ENCODE data around the gene CEACAM19.
"Not testable (repeated sequence)": the region's sequence is repeated elsewhere in the genome, so short reads cannot be mapped to it uniquely, and the experiment has no call there.

The CEACAM19 gene

GRCh38 chr19:44666852-44667556 lies 4.3 kb upstream of the CEACAM19 start:
- no peak overlapping the region for H3K9ac ChIP-seq (ENCODE audit: low read length)
- H3K36me3 ChIP-seq (ENCODE audit: control insufficient read depth, insufficient read depth, low read length) = peaks cover 5% of the 10 kb centered on the region
- no peaks in the 10 kb centered on the region for H3K4me1 ChIP-seq (ENCODE audit: control insufficient read depth, insufficient read depth, low read length)
- no peak overlapping the region for H3K4me3 ChIP-seq (ENCODE audit: low read length)
- H3K27me3 ChIP-seq (ENCODE audit: control insufficient read depth, insufficient read depth, low read length) = no peaks in the 10 kb centered on the region
- H3K27ac ChIP-seq (ENCODE audit: low read depth, low read length) = no peak overlapping the region

GRCh38 chr19:44668985-44669764 lies 2.1 kb upstream of the CEACAM19 start:
- Histone ChIP-seq H3K9ac (ENCODE audit: low read length) (no peak overlapping the region), H3K4me1 (ENCODE audit: control insufficient read depth, insufficient read depth, low read length) (no peaks in the 10 kb centered on the region), H3K36me3 (ENCODE audit: control insufficient read depth, insufficient read depth, low read length) (no peaks in the 10 kb centered on the region), H3K27ac (ENCODE audit: low read depth, low read length) (no peak overlapping the region), H3K27me3 (ENCODE audit: control insufficient read depth, insufficient read depth, low read length) (no peaks in the 10 kb centered on the region), H3K4me3 (ENCODE audit: low read length) (no peak overlapping the region)

GRCh38 chr19:44670027-44670426 lies 1.3 kb upstream of the CEACAM19 start:
- not testable (repeated sequence) for H3K4me1 ChIP-seq (ENCODE audit: control insufficient read depth, insufficient read depth, low read length); H3K4me3 ChIP-seq (ENCODE audit: low read length); H3K9ac ChIP-seq (ENCODE audit: low read length); H3K27ac ChIP-seq (ENCODE audit: low read depth, low read length); H3K27me3 ChIP-seq (ENCODE audit: control insufficient read depth, insufficient read depth, low read length); H3K36me3 ChIP-seq (ENCODE audit: control insufficient read depth, insufficient read depth, low read length)

GRCh38 chr19:44672226-44672625 lies 944 bp downstream of the CEACAM19 start:
- Histone ChIP-seq H3K9ac (ENCODE audit: low read length) (no peak overlapping the region), H3K4me3 (ENCODE audit: low read length) (no peak overlapping the region), H3K27me3 (ENCODE audit: control insufficient read depth, insufficient read depth, low read length) (no peaks in the 10 kb centered on the region), H3K36me3 (ENCODE audit: control insufficient read depth, insufficient read depth, low read length) (no peaks in the 10 kb centered on the region), H3K27ac (ENCODE audit: low read depth, low read length) (no peak overlapping the region), H3K4me1 (ENCODE audit: control insufficient read depth, insufficient read depth, low read length) (no peaks in the 10 kb centered on the region)

- no peaks in the 10 kb centered on the region for H3K36me3 ChIP-seq (ENCODE audit: control insufficient read depth, insufficient read depth, low read length)
- H3K9ac ChIP-seq (ENCODE audit: low read length) = no peak overlapping the region
- no peak overlapping the region for H3K27ac ChIP-seq (ENCODE audit: low read depth, low read length)
- H3K4me3 ChIP-seq (ENCODE audit: low read length) = no peak overlapping the region
- no peaks in the 10 kb centered on the region for H3K27me3 ChIP-seq (ENCODE audit: control insufficient read depth, insufficient read depth, low read length)
- H3K4me1 ChIP-seq (ENCODE audit: control insufficient read depth, insufficient read depth, low read length) = no peaks in the 10 kb centered on the region
These were observed 2.2 kb downstream of the CEACAM19 start for GRCh38 chr19:44673510-44673909.

- Histone ChIP-seq H3K9ac (ENCODE audit: low read length) (no peak overlapping the region), H3K27ac (ENCODE audit: low read depth, low read length) (no peak overlapping the region), H3K4me3 (ENCODE audit: low read length) (no peak overlapping the region), H3K36me3 (ENCODE audit: control insufficient read depth, insufficient read depth, low read length) (peaks cover 3% of the 10 kb centered on the region), H3K27me3 (ENCODE audit: control insufficient read depth, insufficient read depth, low read length) (no peaks in the 10 kb centered on the region), H3K4me1 (ENCODE audit: control insufficient read depth, insufficient read depth, low read length) (no peaks in the 10 kb centered on the region)
These were observed 4.2 kb downstream of the CEACAM19 start for GRCh38 chr19:44675521-44675920.

- no peaks in the 10 kb centered on the region for H3K27me3 ChIP-seq (ENCODE audit: control insufficient read depth, insufficient read depth, low read length)
- H3K27ac ChIP-seq (ENCODE audit: low read depth, low read length) = no peak overlapping the region
- H3K4me3 ChIP-seq (ENCODE audit: low read length) = no peak overlapping the region
- H3K9ac ChIP-seq (ENCODE audit: low read length) = no peak overlapping the region
- peaks cover 3% of the 10 kb centered on the region for H3K36me3 ChIP-seq (ENCODE audit: control insufficient read depth, insufficient read depth, low read length)
- no peaks in the 10 kb centered on the region for H3K4me1 ChIP-seq (ENCODE audit: control insufficient read depth, insufficient read depth, low read length)
These were observed 5.9 kb downstream of the CEACAM19 start for GRCh38 chr19:44677019-44677811.

GRCh38 chr19:44680536-44680935 lies 9.3 kb downstream of the CEACAM19 start:
- H3K27me3 ChIP-seq (ENCODE audit: control insufficient read depth, insufficient read depth, low read length) = no peaks in the 10 kb centered on the region
- no peak overlapping the region for H3K27ac ChIP-seq (ENCODE audit: low read depth, low read length)
- H3K4me3 ChIP-seq (ENCODE audit: low read length) = no peak overlapping the region
- H3K4me1 ChIP-seq (ENCODE audit: control insufficient read depth, insufficient read depth, low read length) = no peaks in the 10 kb centered on the region
- no peak overlapping the region for H3K9ac ChIP-seq (ENCODE audit: low read length)
- H3K36me3 ChIP-seq (ENCODE audit: control insufficient read depth, insufficient read depth, low read length) = peaks cover 3% of the 10 kb centered on the region

GRCh38 chr19:44681992-44682790 lies 10.9 kb downstream of the CEACAM19 start:
- Histone ChIP-seq H3K36me3 (ENCODE audit: control insufficient read depth, insufficient read depth, low read length) (peaks cover 3% of the 10 kb centered on the region), H3K9ac (ENCODE audit: low read length) (no peak overlapping the region), H3K27ac (ENCODE audit: low read depth, low read length) (no peak overlapping the region), H3K4me3 (ENCODE audit: low read length) (no peak overlapping the region), H3K4me1 (ENCODE audit: control insufficient read depth, insufficient read depth, low read length) (no peaks in the 10 kb centered on the region), H3K27me3 (ENCODE audit: control insufficient read depth, insufficient read depth, low read length) (no peaks in the 10 kb centered on the region)

GRCh38 chr19:44682807-44683206 lies 11.5 kb downstream of the CEACAM19 start:
- Histone ChIP-seq H3K36me3 (ENCODE audit: control insufficient read depth, insufficient read depth, low read length) (peaks cover 3% of the 10 kb centered on the region), H3K9ac (ENCODE audit: low read length) (no peak overlapping the region), H3K27ac (ENCODE audit: low read depth, low read length) (no peak overlapping the region), H3K4me1 (ENCODE audit: control insufficient read depth, insufficient read depth, low read length) (no peaks in the 10 kb centered on the region), H3K4me3 (ENCODE audit: low read length) (no peak overlapping the region), H3K27me3 (ENCODE audit: control insufficient read depth, insufficient read depth, low read length) (no peaks in the 10 kb centered on the region)

- Histone ChIP-seq H3K4me1 (ENCODE audit: control insufficient read depth, insufficient read depth, low read length) (no peaks in the 10 kb centered on the region), H3K4me3 (ENCODE audit: low read length) (no peak overlapping the region), H3K27me3 (ENCODE audit: control insufficient read depth, insufficient read depth, low read length) (no peaks in the 10 kb centered on the region), H3K9ac (ENCODE audit: low read length) (no peak overlapping the region), H3K27ac (ENCODE audit: low read depth, low read length) (no peak overlapping the region), H3K36me3 (ENCODE audit: control insufficient read depth, insufficient read depth, low read length) (peaks cover 3% of the 10 kb centered on the region)
These were observed 12.3 kb downstream of the CEACAM19 start for GRCh38 chr19:44683434-44684210.

Measured in rectal smooth muscle tissue (tissue), 1 donor.